Ovary (tissue), 9 donors: Measurements from ENCODE around the gene IMMP2L. TPM values are rescaled to one million over a fixed set of nuclear protein-coding genes. Genes with fewer than 3 reads are reported as not detected.

ENCODE experiments used
- DNase-seq, 5 donors: peaks; one replicate each; pipeline ENCODE4 v3.0.0-alpha.2; 2019 to 2020
- H3K27ac ChIP-seq, 2 donors: fragments of 200-600 bp; one replicate each; pipeline versions ENCODE4 v1.5.1 to v1.8.0; 2019 to 2022
- H3K27me3 ChIP-seq: fragments of 200-600 bp; one replicate; pipeline ENCODE4 v1.8.0; 2022
- H3K36me3 ChIP-seq: fragments of 200-600 bp; sonication (generic); one replicate; pipeline ENCODE4 v1.5.1; 2019
- H3K4me1 ChIP-seq: one replicate; pipeline ENCODE4 v1.8.1; 2013; ENCODE audit warnings: mild to moderate bottlenecking, moderate library complexity; ENCODE audit not compliant: insufficient read depth
- H3K4me3 ChIP-seq: fragments of 200-600 bp; sonication (generic); one replicate; pipeline ENCODE4 v1.5.1; 2017
- H3K9me3 ChIP-seq, 2 donors: fragments of 200-600 bp in 1 of 2; sonication (generic) in 1 of 2; one replicate each; pipeline versions ENCODE4 v1.5.1 to v1.8.1; 2013 to 2019; ENCODE audit warnings: mild to moderate bottlenecking in 1 of 2, moderate library complexity in 1 of 2
- EP300 ChIP-seq: sonication (generic); formaldehyde crosslinking; IDR thresholded peaks from one replicate; pipeline ENCODE4 v1.6.1; 2017; ENCODE audit warnings: antibody characterized with exemption
- POLR2A ChIP-seq: fragments of 450-650 bp; IDR thresholded peaks from one replicate; pipeline ENCODE4 v1.6.1; 2017; ENCODE audit warnings: antibody characterized with exemption, mild to moderate bottlenecking, moderate library complexity
- WGBS, 3 donors: extraction: QIAGEN DNeasy Blood & Tissue Kit in 1 of 3; methylation state at CpG; one replicate each; pipeline versions ENCODE4 v1.1.5 to v1.1.7; 2013 to 2017; 5-methylcytosine and 5-hydroxymethylcytosine counted together
- intact Hi-C, 4 donors: fragments of 100-400 bp; cut with DNase I; formaldehyde crosslinking; loops; one replicate each; pipeline versions ENCODE4 v1.11.0 to v1.15.1; 2022 to 2023
- polyA plus RNA-seq, 2 donors: library from polyadenylated mRNA; stranded (reverse); fragments of 200-250 nt in 1 of 2; fragments of 350-450 nt in 1 of 2; fragmentation: Illumina TruSeq in 1 of 2; extraction: RNeasy Lipid Tissue Mini Kit (QIAGEN cat#74804) in 1 of 2; gene quantifications; one replicate each; pipeline ENCODE4 v1.2.3, GENCODE V29; 2013 to 2014
- total RNA-seq, 7 donors: library from RNA; depleted of rRNA in 2 of 7; stranded (reverse); fragments of >200 nt in 2 of 7; fragmentation: NEBNext Ultra II Directional in 3 of 7; extraction: Animal tissue kit (Norgen Biotek cat#: 25700) in 3 of 7; gene quantifications; one replicate each; pipeline versions ENCODE4 v1.1.0 to v1.2.4, GENCODE V29; 2016 to 2023
- TF ChIP-seq, protein P1 (sequence below), 3 donors: fragments of 450-650 bp in 2 of 3; fragments of 200-600 bp in 1 of 3; IDR thresholded peaks; one replicate each; pipeline versions ENCODE4 v1.5.1 to v1.8.0; 2016 to 2022; ENCODE audit warnings: antibody characterized with exemption in 3 of 3, mild to moderate bottlenecking in 1 of 3
- donor health status: DM: no; HTN: no; CAD: no; lungs with moderate emphysema.
- donor health status: DM: no; HTN: no; CAD: no.
- donor health status: Bipolar disorder and iron deficiency.
- donor health status: DM: yes; HTN: yes; CAD: no.
- donor health status: DM: no; HTN: no; CAD: no.
- donor health status: DM: yes; HTN: yes; CAD: no.

IMMP2L gene
- total and polyA plus RNA-seq, 9 donors = 19.5 to 36.9 (median 29.9) TPM

DNA sequence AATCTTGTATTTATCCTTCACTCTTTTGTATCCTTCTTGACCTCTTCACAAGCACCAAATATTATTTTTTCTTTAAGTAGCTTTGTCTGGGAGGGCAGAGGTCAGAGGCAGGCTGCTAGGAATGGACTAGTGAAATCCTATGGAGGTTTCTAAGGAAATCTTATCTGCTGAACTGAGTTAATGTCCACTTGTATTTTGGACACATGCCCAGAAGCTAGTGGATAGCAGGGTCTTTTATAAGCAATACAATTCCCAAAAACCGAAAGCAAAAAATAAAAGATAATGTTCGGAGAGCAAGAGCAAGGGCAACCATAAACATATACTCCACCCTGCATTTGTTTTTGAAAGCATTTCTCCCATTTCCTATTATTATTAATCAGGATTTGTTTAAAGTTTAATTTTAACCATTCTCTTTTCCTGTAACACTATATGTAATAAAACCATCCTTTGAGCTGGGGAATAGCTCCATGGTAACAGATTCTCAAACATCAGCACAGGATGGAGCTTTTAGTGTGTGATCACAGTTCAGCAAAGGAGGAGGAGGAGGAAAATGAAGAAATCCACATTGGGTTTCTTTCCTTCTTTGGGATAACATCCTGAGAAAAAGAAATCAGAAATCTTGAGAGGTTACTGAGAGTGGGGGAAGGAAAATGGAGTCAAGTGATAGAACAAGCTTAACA lies 799.6 kb downstream of the IMMP2L start:
- H3K27ac ChIP-seq = no peak overlapping the region

DNA sequence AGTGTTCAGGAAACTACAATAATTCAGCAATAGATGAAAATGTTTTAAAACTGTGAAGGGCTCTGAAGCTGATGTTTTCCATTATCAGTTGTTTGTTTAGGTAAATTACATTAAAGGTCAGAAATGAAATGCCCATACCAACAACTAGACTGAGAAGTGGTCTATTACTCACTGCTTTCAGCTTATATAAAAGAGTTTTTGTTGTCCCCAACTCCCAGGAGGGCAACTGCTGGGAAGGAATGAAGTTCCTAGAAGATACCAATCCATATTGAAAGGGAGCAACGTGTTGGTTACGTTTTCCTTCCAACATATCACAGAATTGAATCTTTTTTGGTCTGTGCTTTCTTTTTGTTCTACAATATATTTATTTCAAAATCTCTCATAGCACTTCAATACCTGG lies 802.0 kb downstream of the IMMP2L start:
- TF ChIP-seq, protein P1, sequence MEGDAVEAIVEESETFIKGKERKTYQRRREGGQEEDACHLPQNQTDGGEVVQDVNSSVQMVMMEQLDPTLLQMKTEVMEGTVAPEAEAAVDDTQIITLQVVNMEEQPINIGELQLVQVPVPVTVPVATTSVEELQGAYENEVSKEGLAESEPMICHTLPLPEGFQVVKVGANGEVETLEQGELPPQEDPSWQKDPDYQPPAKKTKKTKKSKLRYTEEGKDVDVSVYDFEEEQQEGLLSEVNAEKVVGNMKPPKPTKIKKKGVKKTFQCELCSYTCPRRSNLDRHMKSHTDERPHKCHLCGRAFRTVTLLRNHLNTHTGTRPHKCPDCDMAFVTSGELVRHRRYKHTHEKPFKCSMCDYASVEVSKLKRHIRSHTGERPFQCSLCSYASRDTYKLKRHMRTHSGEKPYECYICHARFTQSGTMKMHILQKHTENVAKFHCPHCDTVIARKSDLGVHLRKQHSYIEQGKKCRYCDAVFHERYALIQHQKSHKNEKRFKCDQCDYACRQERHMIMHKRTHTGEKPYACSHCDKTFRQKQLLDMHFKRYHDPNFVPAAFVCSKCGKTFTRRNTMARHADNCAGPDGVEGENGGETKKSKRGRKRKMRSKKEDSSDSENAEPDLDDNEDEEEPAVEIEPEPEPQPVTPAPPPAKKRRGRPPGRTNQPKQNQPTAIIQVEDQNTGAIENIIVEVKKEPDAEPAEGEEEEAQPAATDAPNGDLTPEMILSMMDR (IDR thresholded peaks at IDR 0.05) = no peak
- TF ChIP-seq POLR2A (no peak), EP300 (no peak)
- DNase-seq = no peak
- no peak overlapping the region for H3K4me3 ChIP-seq
- WGBS, 3 donors = 91 to 96% (median 96%) methylated on average over 2 of the region's 2 CpGs
- H3K9me3 ChIP-seq = no peaks in the 10 kb centered on the region
- H3K36me3 ChIP-seq = no peaks in the 10 kb centered on the region
- H3K4me1 ChIP-seq = no peaks in the 10 kb centered on the region
- intact Hi-C loops = no loop called here
- H3K27ac ChIP-seq = no peak overlapping the region
- H3K27me3 ChIP-seq = no peaks in the 10 kb centered on the region

More for the DNA sequence above, 799.6 kb downstream of the IMMP2L start:
- WGBS, 3 donors = 8 to 45% (median 18%) methylated on average over 2 of the region's 2 CpGs
- H3K27me3 ChIP-seq = no peaks in the 10 kb centered on the region
- DNase-seq = no peak
- intact Hi-C loops = no loop called here
- no peaks in the 10 kb centered on the region for H3K4me1 ChIP-seq
- no peak overlapping the region for H3K4me3 ChIP-seq
- TF ChIP-seq, protein P1 (IDR thresholded peaks at IDR 0.05) = no peak
- TF ChIP-seq POLR2A (no peak), EP300 (no peak)
- H3K9me3 ChIP-seq = no peaks in the 10 kb centered on the region
- no peaks in the 10 kb centered on the region for H3K36me3 ChIP-seq

DNA sequence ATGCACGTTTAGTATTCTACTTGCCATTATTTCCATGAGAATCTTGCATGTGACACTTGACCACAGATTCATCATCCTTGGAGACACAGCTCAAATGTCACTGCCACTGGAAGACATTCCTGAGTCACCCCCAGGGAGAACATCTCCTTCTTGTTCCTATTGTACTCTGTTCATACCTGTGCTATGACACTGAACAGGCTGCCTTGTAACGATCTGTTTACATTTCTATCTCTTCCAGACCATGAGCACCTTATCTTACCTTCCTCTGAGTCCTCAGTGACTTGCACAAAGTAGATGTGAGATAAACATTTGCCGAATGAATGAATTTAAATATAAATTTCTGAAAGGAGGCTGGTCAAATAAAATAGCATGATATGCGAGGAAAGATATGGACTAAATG lies 803.2 kb downstream of the IMMP2L start:
- H3K36me3 ChIP-seq = no peaks in the 10 kb centered on the region
- H3K4me1 ChIP-seq = no peaks in the 10 kb centered on the region
- no peak for DNase-seq
- 89 to 92% (median 90%) methylated on average over 4 of the region's 4 CpGs for WGBS, 3 donors
- TF ChIP-seq POLR2A (no peak), EP300 (no peak)
- TF ChIP-seq, protein P1 (IDR thresholded peaks at IDR 0.05) = no peak
- H3K27ac ChIP-seq = no peak overlapping the region
- H3K27me3 ChIP-seq = no peaks in the 10 kb centered on the region
- no peaks in the 10 kb centered on the region for H3K9me3 ChIP-seq
- intact Hi-C loops = no loop called here
- no peak overlapping the region for H3K4me3 ChIP-seq

DNA sequence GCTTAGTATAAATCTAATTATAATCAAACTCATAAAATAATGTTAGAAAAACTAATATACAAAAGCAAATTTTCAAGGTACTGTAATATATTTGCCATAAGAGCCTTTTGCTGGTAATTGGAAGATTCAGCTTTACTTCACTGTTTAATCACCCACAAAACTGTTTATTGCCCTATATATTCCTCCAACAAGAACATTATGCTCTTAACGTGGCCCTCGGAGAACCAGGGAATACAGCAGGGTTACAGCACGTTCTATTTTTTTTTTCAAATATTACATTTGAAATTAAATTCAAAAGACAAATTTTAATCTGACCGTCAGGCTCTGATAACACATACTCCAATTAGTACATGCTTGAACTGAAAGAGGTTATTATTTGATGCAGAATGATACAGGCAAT lies 807.6 kb downstream of the IMMP2L start:
- no peak overlapping the region for H3K4me3 ChIP-seq
- H3K4me1 ChIP-seq = no peaks in the 10 kb centered on the region
- 88 to 94% (median 92%) methylated on average over 4 of the region's 4 CpGs for WGBS, 3 donors
- no peaks in the 10 kb centered on the region for H3K36me3 ChIP-seq
- intact Hi-C loops = no loop called here
- no peaks in the 10 kb centered on the region for H3K27me3 ChIP-seq
- no peaks in the 10 kb centered on the region for H3K9me3 ChIP-seq
- no peak for DNase-seq
- no peak overlapping the region for H3K27ac ChIP-seq
- no peak for TF ChIP-seq POLR2A
- TF ChIP-seq, protein P1 (IDR thresholded peaks at IDR 0.05) = no peak
- TF ChIP-seq EP300 = no peak
